ENCODE results near the gene LGMN.
"Not testable (repeated sequence)": the region's sequence is repeated elsewhere in the genome, so short reads cannot be mapped to it uniquely, and the experiment has no call there.

LGMN gene

GRCh38 chr14:92763666-92764631 lies 15.5 kb upstream of the LGMN start:
- DNase-seq (ENCODE audit: low read depth, low spot score); H3K27ac ChIP-seq: not testable (repeated sequence)

- DNase-seq (ENCODE audit: low read depth, low spot score) = no peak
- no peak overlapping the region for H3K27ac ChIP-seq
Measured at GRCh38 chr14:92760524-92760805, 12.0 kb upstream of the LGMN start.

GRCh38 chr14:92759679-92760523 lies 11.5 kb upstream of the LGMN start:
- no peak for DNase-seq (ENCODE audit: low read depth, low spot score)
- no peak overlapping the region for H3K27ac ChIP-seq

- DNase-seq (ENCODE audit: low read depth, low spot score) = peak; percentile 22
Measured at GRCh38 chr14:92759300-92759678, 10.9 kb upstream of the LGMN start.

GRCh38 chr14:92756446-92756845 lies 8.0 kb upstream of the LGMN start:
- H3K27ac ChIP-seq = no peak overlapping the region
- no peak for DNase-seq (ENCODE audit: low read depth, low spot score)

More at GRCh38 chr14:92759300-92759678, 10.9 kb upstream of the LGMN start:
- H3K27ac ChIP-seq = no peak overlapping the region

- H3K27ac ChIP-seq = no peak overlapping the region
- DNase-seq (ENCODE audit: low read depth, low spot score) = no peak
Measured at GRCh38 chr14:92755495-92755894, 7.1 kb upstream of the LGMN start.

- no peak for DNase-seq (ENCODE audit: low read depth, low spot score)
- H3K27ac ChIP-seq = no peak overlapping the region
Measured at GRCh38 chr14:92754966-92755365, 6.5 kb upstream of the LGMN start.

- H3K27ac ChIP-seq = no peak overlapping the region
- no peak for DNase-seq (ENCODE audit: low read depth, low spot score)
Measured at GRCh38 chr14:92753250-92753649, 4.8 kb upstream of the LGMN start.

GRCh38 chr14:92751819-92752218 lies 3.4 kb upstream of the LGMN start:
- no peak for DNase-seq (ENCODE audit: low read depth, low spot score)
- H3K27ac ChIP-seq = no peak overlapping the region

GRCh38 chr14:92750994-92751400 lies 2.6 kb upstream of the LGMN start:
- DNase-seq (ENCODE audit: low read depth, low spot score) = no peak
- H3K27ac ChIP-seq = no peak overlapping the region

- H3K27ac ChIP-seq; DNase-seq (ENCODE audit: low read depth, low spot score): not testable (repeated sequence)
Measured at GRCh38 chr14:92750222-92750728, 1.8 kb upstream of the LGMN start.

GRCh38 chr14:92747701-92748258 lies 647 bp downstream of the LGMN start:
- H3K27ac ChIP-seq = peak overlapping the region; percentile 17
- DNase-seq (ENCODE audit: low read depth, low spot score) = no peak

- no peak overlapping the region for H3K27ac ChIP-seq
- DNase-seq (ENCODE audit: low read depth, low spot score) = no peak
Measured at GRCh38 chr14:92744198-92744597, 4.2 kb downstream of the LGMN start.

- H3K27ac ChIP-seq = no peak overlapping the region
- DNase-seq (ENCODE audit: low read depth, low spot score) = no peak
Measured at GRCh38 chr14:92740440-92740839, 8.0 kb downstream of the LGMN start.

- no peak overlapping the region for H3K27ac ChIP-seq
- DNase-seq (ENCODE audit: low read depth, low spot score) = no peak
Measured at GRCh38 chr14:92737619-92738188, 10.7 kb downstream of the LGMN start.

- no peak overlapping the region for H3K27ac ChIP-seq
- no peak for DNase-seq (ENCODE audit: low read depth, low spot score)
Measured at GRCh38 chr14:92737206-92737605, 11.2 kb downstream of the LGMN start.

GRCh38 chr14:92735344-92735743 lies 13.1 kb downstream of the LGMN start:
- no peak overlapping the region for H3K27ac ChIP-seq
- no peak for DNase-seq (ENCODE audit: low read depth, low spot score)

- no peak for DNase-seq (ENCODE audit: low read depth, low spot score)
- no peak overlapping the region for H3K27ac ChIP-seq
Measured at GRCh38 chr14:92734618-92735017, 13.8 kb downstream of the LGMN start.

- DNase-seq (ENCODE audit: low read depth, low spot score) = no peak
- H3K27ac ChIP-seq = no peak overlapping the region
Measured at GRCh38 chr14:92733007-92733406, 15.4 kb downstream of the LGMN start.

GRCh38 chr14:92731622-92732115 lies 16.8 kb downstream of the LGMN start:
- no peak for DNase-seq (ENCODE audit: low read depth, low spot score)

More at GRCh38 chr14:92731622-92732115, 16.8 kb downstream of the LGMN start:
- H3K27ac ChIP-seq = no peak overlapping the region
